Measurements from ENCODE around the gene OR1A1.
"Not testable (repeated sequence)": the region's sequence is repeated elsewhere in the genome, so short reads cannot be mapped to it uniquely, and the experiment has no call there.

- TF ChIP-seq REST (IDR thresholded peaks at IDR 0.05; ENCODE audit: low read depth, low read length); RXRA (IDR thresholded peaks at IDR 0.05; ENCODE audit: borderline replicate concordance, low read depth): not testable (repeated sequence)
Measured at GRCh38 chr17:3244841-3245240, 37.4 kb downstream of the OR1A1 start.

All from SK-N-SH (cell line).